ENCODE data around the gene PCSK4. TPM values are rescaled to one million over a fixed set of nuclear protein-coding genes. Genes with fewer than 3 reads are reported as not detected.

The PCSK4 gene
- total and polyA plus RNA-seq, 7 donors, result 0.99 to 5.0 (median 3.1) TPM; not detected in 1

- WGBS, 2 donors, result 3% methylated on average over 63 of the region's 63 CpGs
- no peak for DNase-seq
- no peak overlapping the region for H3K27ac ChIP-seq
These were observed 43.3 kb downstream of the PCSK4 start for GRCh38 chr19:1446713-1447481.

GRCh38 chr19:1445932-1446712, 44.0 kb downstream of the PCSK4 start:
- no peaks in the 10 kb centered on the region for H3K9me3 ChIP-seq
- 2 to 4% methylated on average over 99 of the region's 99 CpGs for WGBS, 2 donors
- H3K27me3 ChIP-seq, result peaks cover 52 to 62% (median 58%) of the 10 kb centered on the region in 3 donors
- intact Hi-C loops (cut with DNase I), result loop anchor here (5.0 kb wide), 1 partner anchor 61 kb away; no protein-coding TSS in a partner anchor
- H3K4me3 ChIP-seq, result peak overlapping the region in 3 of 4 donors; percentile 33 to 43 (median 43)
- no peak for DNase-seq
- H3K36me3 ChIP-seq, result peaks cover 4 to 19% (median 8%) of the 10 kb centered on the region in 4 donors
- H3K27ac ChIP-seq, result no peak overlapping the region
- no peak for TF ChIP-seq CTCF (IDR thresholded peaks at IDR 0.05)
- TF ChIP-seq EP300 (IDR thresholded peaks at IDR 0.05), result no peak
- TF ChIP-seq POLR2A (IDR thresholded peaks at IDR 0.05), result no peak
- TF ChIP-seq POLR2AphosphoS5 (IDR thresholded peaks at IDR 0.05), result no peak
- H3K4me1 ChIP-seq, result peaks cover 0 to 34% (median 27%) of the 10 kb centered on the region in 4 donors

More at GRCh38 chr19:1446713-1447481, 43.3 kb downstream of the PCSK4 start:
- peaks cover 0 to 11% (median 2%) of the 10 kb centered on the region in 4 donors for H3K36me3 ChIP-seq
- TF ChIP-seq POLR2A (IDR thresholded peaks at IDR 0.05) (no peak), CTCF (IDR thresholded peaks at IDR 0.05) (no peak), EP300 (IDR thresholded peaks at IDR 0.05) (no peak)
- peak overlapping the region in 3 of 4 donors; percentile 33 to 43 (median 43) for H3K4me3 ChIP-seq
- no peaks in the 10 kb centered on the region for H3K9me3 ChIP-seq
- intact Hi-C loops (cut with DNase I), result loop anchor here (5.0 kb wide), 1 partner anchor 60 kb away; no protein-coding TSS in a partner anchor
- H3K27me3 ChIP-seq, result peaks cover 58 to 70% (median 66%) of the 10 kb centered on the region in 3 donors
- peaks cover 0 to 32% (median 26%) of the 10 kb centered on the region in 4 donors for H3K4me1 ChIP-seq

GRCh38 chr19:1445185-1445931, 44.8 kb downstream of the PCSK4 start:
- intact Hi-C loops (cut with DNase I), result loop anchor here (5.0 kb wide), 1 partner anchor 62 kb away; no protein-coding TSS in a partner anchor
- no peak for DNase-seq

More at GRCh38 chr19:1445185-1445931, 44.8 kb downstream of the PCSK4 start:
- peaks cover 12 to 26% (median 16%) of the 10 kb centered on the region in 4 donors for H3K36me3 ChIP-seq
- 1 to 3% methylated on average over 70 of the region's 70 CpGs for WGBS, 2 donors
- peaks cover 0 to 41% (median 33%) of the 10 kb centered on the region in 4 donors for H3K4me1 ChIP-seq
- H3K27ac ChIP-seq, result peak overlapping the region in 2 of 4 donors; percentile 7 to 22
- H3K4me3 ChIP-seq, result peak overlapping the region in 3 of 4 donors; percentile 33 to 43 (median 43)
- TF ChIP-seq CTCF (IDR thresholded peaks at IDR 0.05), result peak; percentile 29 to 98 (median 65)
- no peak for TF ChIP-seq POLR2AphosphoS5 (IDR thresholded peaks at IDR 0.05)
- H3K9me3 ChIP-seq, result no peaks in the 10 kb centered on the region
- peaks cover 44 to 54% (median 51%) of the 10 kb centered on the region in 3 donors for H3K27me3 ChIP-seq

All from sigmoid colon (tissue), 7 donors.